ENCODE data around the gene HSPB3. TPM values are rescaled to one million over a fixed set of nuclear protein-coding genes. Genes with fewer than 3 reads are reported as not detected.

The HSPB3 gene
- total RNA-seq, 1 donor from 2014 or later, result not detected

DNA sequence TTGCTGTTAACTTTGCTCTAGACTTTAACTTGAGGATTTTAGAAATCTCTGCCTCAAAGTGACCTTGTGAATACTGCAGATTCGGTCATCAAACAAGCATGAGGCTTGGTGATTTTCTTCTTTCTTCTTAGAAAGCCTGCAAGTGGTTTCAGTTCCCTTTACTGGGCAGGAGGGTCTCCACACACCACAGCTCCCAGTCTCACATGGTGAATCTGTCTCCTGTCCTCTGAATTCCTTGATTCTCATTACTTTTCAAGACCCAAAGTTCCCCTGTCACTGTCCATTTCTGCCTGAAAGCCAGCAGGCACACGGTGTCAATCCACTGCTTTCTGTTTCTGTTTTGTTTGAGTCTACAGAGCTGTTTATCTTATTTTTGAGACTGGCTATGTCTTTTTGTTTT, 14.1 kb downstream of the HSPB3 start:
- peaks cover 1% of the 10 kb centered on the region for H3K9me3 Mint-ChIP-seq (ENCODE audit: unreplicated experiment)
- peaks cover 3% of the 10 kb centered on the region for H3K4me1 Mint-ChIP-seq (ENCODE audit: low read depth, unreplicated experiment)
- H3K4me3 Mint-ChIP-seq (ENCODE audit: unreplicated experiment), result no peak overlapping the region
- H3K27me3 Mint-ChIP-seq (ENCODE audit: unreplicated experiment), result peaks cover 6% of the 10 kb centered on the region
- H3K36me3 Mint-ChIP-seq (ENCODE audit: unreplicated experiment), result no peaks in the 10 kb centered on the region
- no peak for DNase-seq
- TF ChIP-seq, protein P1, sequence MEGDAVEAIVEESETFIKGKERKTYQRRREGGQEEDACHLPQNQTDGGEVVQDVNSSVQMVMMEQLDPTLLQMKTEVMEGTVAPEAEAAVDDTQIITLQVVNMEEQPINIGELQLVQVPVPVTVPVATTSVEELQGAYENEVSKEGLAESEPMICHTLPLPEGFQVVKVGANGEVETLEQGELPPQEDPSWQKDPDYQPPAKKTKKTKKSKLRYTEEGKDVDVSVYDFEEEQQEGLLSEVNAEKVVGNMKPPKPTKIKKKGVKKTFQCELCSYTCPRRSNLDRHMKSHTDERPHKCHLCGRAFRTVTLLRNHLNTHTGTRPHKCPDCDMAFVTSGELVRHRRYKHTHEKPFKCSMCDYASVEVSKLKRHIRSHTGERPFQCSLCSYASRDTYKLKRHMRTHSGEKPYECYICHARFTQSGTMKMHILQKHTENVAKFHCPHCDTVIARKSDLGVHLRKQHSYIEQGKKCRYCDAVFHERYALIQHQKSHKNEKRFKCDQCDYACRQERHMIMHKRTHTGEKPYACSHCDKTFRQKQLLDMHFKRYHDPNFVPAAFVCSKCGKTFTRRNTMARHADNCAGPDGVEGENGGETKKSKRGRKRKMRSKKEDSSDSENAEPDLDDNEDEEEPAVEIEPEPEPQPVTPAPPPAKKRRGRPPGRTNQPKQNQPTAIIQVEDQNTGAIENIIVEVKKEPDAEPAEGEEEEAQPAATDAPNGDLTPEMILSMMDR (IDR thresholded peaks at IDR 0.05; ENCODE audit: partially characterized antibody, unreplicated experiment), result no peak
- no peak overlapping the region for H3K27ac Mint-ChIP-seq (ENCODE audit: unreplicated experiment)

DNA sequence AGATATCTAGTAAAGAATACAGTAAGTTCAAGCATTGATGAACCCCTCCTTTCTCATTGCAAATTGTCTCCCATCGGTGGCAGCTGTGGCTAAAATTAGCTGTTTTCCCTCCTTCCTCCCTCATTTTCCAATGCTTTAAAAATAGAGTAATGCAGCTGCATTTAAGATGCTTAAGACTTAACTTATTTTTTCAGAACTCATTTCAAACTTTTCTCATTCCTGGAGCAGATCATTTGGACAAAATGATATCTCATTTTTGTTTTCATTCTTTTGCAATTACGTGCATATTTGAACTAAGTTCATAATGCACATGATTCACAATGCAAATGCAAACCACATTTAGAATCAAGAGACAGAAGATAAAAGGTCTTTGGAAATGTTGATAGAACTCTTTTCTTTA, 14.6 kb downstream of the HSPB3 start:
- H3K27me3 Mint-ChIP-seq (ENCODE audit: unreplicated experiment), result peaks cover 6% of the 10 kb centered on the region
- no peak overlapping the region for H3K4me3 Mint-ChIP-seq (ENCODE audit: unreplicated experiment)
- peaks cover 1% of the 10 kb centered on the region for H3K9me3 Mint-ChIP-seq (ENCODE audit: unreplicated experiment)
- TF ChIP-seq, protein P1 (IDR thresholded peaks at IDR 0.05; ENCODE audit: partially characterized antibody, unreplicated experiment), result no peak
- H3K27ac Mint-ChIP-seq (ENCODE audit: unreplicated experiment), result no peak overlapping the region
- no peak for DNase-seq
- no peaks in the 10 kb centered on the region for H3K36me3 Mint-ChIP-seq (ENCODE audit: unreplicated experiment)
- peaks cover 3% of the 10 kb centered on the region for H3K4me1 Mint-ChIP-seq (ENCODE audit: low read depth, unreplicated experiment)

DNA sequence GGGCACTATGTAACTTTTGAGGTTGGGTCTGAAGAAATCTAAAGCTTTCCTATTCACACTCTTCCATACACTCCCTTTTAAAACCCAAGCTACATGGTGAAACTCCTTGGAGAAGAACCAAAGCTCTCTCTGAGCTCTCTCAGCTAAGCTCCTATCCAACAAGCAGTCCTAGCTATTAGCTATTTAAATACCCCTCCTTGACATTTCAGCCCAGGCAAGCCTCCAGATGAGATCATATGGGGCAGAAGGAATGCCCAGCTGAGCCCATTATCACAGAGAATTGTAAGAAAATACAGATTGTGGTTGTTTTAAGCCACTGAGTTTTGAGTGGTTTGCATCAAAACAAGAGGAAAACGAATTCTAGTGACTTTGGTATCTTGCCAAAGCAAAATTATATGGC, 15.2 kb downstream of the HSPB3 start:
- no peak overlapping the region for H3K4me3 Mint-ChIP-seq (ENCODE audit: unreplicated experiment)
- H3K36me3 Mint-ChIP-seq (ENCODE audit: unreplicated experiment), result no peaks in the 10 kb centered on the region
- peaks cover 6% of the 10 kb centered on the region for H3K27me3 Mint-ChIP-seq (ENCODE audit: unreplicated experiment)
- peaks cover under 1% of the 10 kb centered on the region for H3K9me3 Mint-ChIP-seq (ENCODE audit: unreplicated experiment)
- DNase-seq, result no peak
- no peak overlapping the region for H3K27ac Mint-ChIP-seq (ENCODE audit: unreplicated experiment)
- H3K4me1 Mint-ChIP-seq (ENCODE audit: low read depth, unreplicated experiment), result peaks cover 3% of the 10 kb centered on the region
- TF ChIP-seq, protein P1 (IDR thresholded peaks at IDR 0.05; ENCODE audit: partially characterized antibody, unreplicated experiment), result no peak

DNA sequence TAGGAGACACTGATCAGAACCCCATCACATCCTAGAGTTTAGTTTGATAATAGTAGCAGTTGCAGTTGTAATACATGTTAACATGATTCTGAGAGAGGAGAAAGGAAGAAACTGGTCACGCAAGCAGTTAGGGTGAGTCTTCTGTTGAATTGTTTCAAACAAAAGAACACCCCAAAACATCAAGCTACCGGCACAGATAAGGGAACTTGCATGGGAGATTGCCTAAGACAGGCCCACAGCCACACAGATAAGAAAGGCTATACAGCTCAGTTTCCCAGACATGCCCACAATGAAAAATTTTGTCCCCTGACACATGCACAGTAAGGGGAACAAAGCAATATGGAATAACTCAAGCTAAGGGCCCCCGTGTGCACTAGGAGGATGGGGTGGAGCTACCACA, 15.9 kb downstream of the HSPB3 start:
- Mint-ChIP-seq H3K27ac (ENCODE audit: unreplicated experiment) (no peak overlapping the region), H3K4me1 (ENCODE audit: low read depth, unreplicated experiment) (peaks cover 3% of the 10 kb centered on the region), H3K4me3 (ENCODE audit: unreplicated experiment) (no peak overlapping the region), H3K36me3 (ENCODE audit: unreplicated experiment) (no peaks in the 10 kb centered on the region), H3K9me3 (ENCODE audit: unreplicated experiment) (no peaks in the 10 kb centered on the region), H3K27me3 (ENCODE audit: unreplicated experiment) (peaks cover 6% of the 10 kb centered on the region)
- TF ChIP-seq, protein P1 (IDR thresholded peaks at IDR 0.05; ENCODE audit: partially characterized antibody, unreplicated experiment), result no peak
- DNase-seq, result no peak

DNA sequence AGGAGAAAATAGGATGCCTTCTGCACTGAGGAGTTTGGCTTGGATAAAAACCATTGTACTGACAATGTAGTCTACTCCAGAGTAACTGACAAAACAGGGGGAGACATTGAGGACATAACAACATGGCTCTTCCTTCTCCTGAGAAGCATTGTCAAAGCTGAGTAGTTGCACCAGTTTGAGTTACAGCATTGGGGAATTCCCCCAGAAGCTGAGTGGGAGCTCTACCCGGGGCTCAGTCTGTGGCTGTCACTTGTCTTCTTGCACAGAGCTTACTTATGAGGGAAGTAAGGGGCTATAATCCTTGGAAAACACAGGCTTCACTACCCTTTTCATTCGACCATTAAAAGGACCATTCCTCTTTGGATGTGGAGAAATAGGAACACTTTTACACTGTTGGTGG, 21.2 kb downstream of the HSPB3 start:
- no peak overlapping the region for H3K27ac Mint-ChIP-seq (ENCODE audit: unreplicated experiment)
- DNase-seq, result no peak
- no peak overlapping the region for H3K4me3 Mint-ChIP-seq (ENCODE audit: unreplicated experiment)
- H3K9me3 Mint-ChIP-seq (ENCODE audit: unreplicated experiment), result peaks cover 2% of the 10 kb centered on the region
- H3K36me3 Mint-ChIP-seq (ENCODE audit: unreplicated experiment), result no peaks in the 10 kb centered on the region
- H3K4me1 Mint-ChIP-seq (ENCODE audit: low read depth, unreplicated experiment), result no peaks in the 10 kb centered on the region
- peaks cover 4% of the 10 kb centered on the region for H3K27me3 Mint-ChIP-seq (ENCODE audit: unreplicated experiment)
- TF ChIP-seq, protein P1 (IDR thresholded peaks at IDR 0.05; ENCODE audit: partially characterized antibody, unreplicated experiment), result no peak

All from glutamatergic neuron (in vitro differentiated cells).